Motor neuron (in vitro differentiated cells): Measurements from ENCODE around the gene RPS14. TPM values are rescaled to one million over a fixed set of nuclear protein-coding genes. Genes with fewer than 3 reads are reported as not detected.
"Not testable (repeated sequence)": the region's sequence is repeated elsewhere in the genome, so short reads cannot be mapped to it uniquely, and the experiment has no call there.

Source experiments
- ATAC-seq, 8 experiments: fragments of 200-7000 bp; cut with Tn5 transposase; replicated peaks in 6 of 8; 2 replicates each; pipeline ENCODE4 v1.8.0; 2021; ENCODE audit warnings: mild to moderate bottlenecking in 8 of 8, moderate library complexity in 8 of 8
- H3K27ac ChIP-seq, 2 donors: fragments of 250-450 bp; sonication (Bioruptor Pico); 2 replicates each; pipeline ENCODE4 v1.9.0; 2021; ENCODE audit warnings: antibody characterized with exemption in 2 of 2, mild to moderate bottlenecking in 2 of 2, moderate library complexity in 1 of 2
- H3K4me1 ChIP-seq, 2 donors: fragments of 250-450 bp; sonication (Bioruptor Pico); replicated peaks in 1 of 2; 2 replicates each; pipeline ENCODE4 v1.6.1; 2021; ENCODE audit warnings: antibody characterized with exemption in 2 of 2, mild to moderate bottlenecking in 2 of 2, moderate library complexity in 1 of 2
- H3K4me3 ChIP-seq, 5 donors: fragments of 250-450 bp; sonication (Bioruptor Pico); 2 replicates each; pipeline ENCODE4 v1.9.0; 2021; ENCODE audit warnings: antibody characterized with exemption in 5 of 5, mild to moderate bottlenecking in 5 of 5, moderate library complexity in 4 of 5
- WGBS, 10 experiments: fragments of 450-650 bp; shearing (Covaris generic); methylation state at CpG; one replicate each; pipeline ENCODE4 v1.0.0; 2022; 5-methylcytosine and 5-hydroxymethylcytosine counted together
- in situ Hi-C, 9 experiments: fragments of 400-800 bp; cut with MboI; loops; one replicate each; pipeline ENCODE4 v1.15.0; 2021; ENCODE audit warnings: low sequenced_read_pairs in 9 of 9, low pct_unique_long_range_greater_than_20kb in 2 of 9; ENCODE audit not compliant: unreplicated experiment in 9 of 9
- total RNA-seq, 8 experiments: library from RNA; unstranded; fragments of 300-600 nt; gene quantifications; 2 replicates each; pipeline versions ENCODE4 v1.2.3 to v1.2.4, GENCODE V29; 2022

The RPS14 gene
- total RNA-seq, 8 experiments from 2014 or later, result 1,897 to 6,053 (median 4,324) TPM

- in situ Hi-C loops, result loop anchor here in 4 of 9 experiments (10.0 to 25.0 kb wide), 5 partner anchors 45 to 692 kb away; partner anchors contain the start of genes MYOZ3 (in 2 of the 4) and ANXA6 (in 1 of the 4)
- no peaks in the 10 kb centered on the region for H3K4me1 ChIP-seq
- H3K4me3 ChIP-seq, result no peak overlapping the region
- H3K27ac ChIP-seq, result no peak overlapping the region
- peak in 3 of 8 experiments; percentile 81 to 95 (median 94) for ATAC-seq
- 4 to 100% (median 47%) methylated on average over 1 to 6 of the region's 6 CpGs; no CpG with 5 or more reads in 2 of the 10 experiments for WGBS, 10 experiments
Measured at GRCh38 chr5:150469718-150470469, 20.4 kb upstream of the RPS14 start.

- no peak overlapping the region for H3K27ac ChIP-seq
- H3K4me1 ChIP-seq, result no peaks in the 10 kb centered on the region
- in situ Hi-C loops, result loop anchor here in 4 of 9 experiments (10.0 to 25.0 kb wide), 5 partner anchors 47 to 694 kb away; partner anchors contain the start of genes MYOZ3 (in 2 of the 4) and ANXA6 (in 1 of the 4)
- 80 to 100% (median 92%) methylated on average over 1 to 3 of the region's 4 CpGs; no CpG with 5 or more reads in 7 of the 10 experiments for WGBS, 10 experiments
- ATAC-seq, result no peak
- H3K4me3 ChIP-seq, result no peak overlapping the region
Measured at GRCh38 chr5:150468206-150468605, 18.7 kb upstream of the RPS14 start.

GRCh38 chr5:150465927-150466326 lies 16.4 kb upstream of the RPS14 start:
- Histone ChIP-seq H3K27ac (no peak overlapping the region), H3K4me3 (no peak overlapping the region), H3K4me1 (no peaks in the 10 kb centered on the region)
- 70 to 90% (median 85%) methylated on average over 2 to 4 of the region's 8 CpGs; no CpG with 5 or more reads in 5 of the 10 experiments for WGBS, 10 experiments
- in situ Hi-C loops, result loop anchor here in 4 of 9 experiments (10.0 to 25.0 kb wide), 5 partner anchors 49 to 696 kb away; partner anchors contain the start of genes MYOZ3 (in 2 of the 4) and ANXA6 (in 1 of the 4)
- no peak for ATAC-seq

- in situ Hi-C loops, result loop anchor here in 4 of 9 experiments (10.0 to 25.0 kb wide), 5 partner anchors 50 to 698 kb away; partner anchors contain the start of genes MYOZ3 (in 2 of the 4) and ANXA6 (in 1 of the 4)
- Histone ChIP-seq H3K4me1 (no peaks in the 10 kb centered on the region), H3K4me3 (no peak overlapping the region), H3K27ac (no peak overlapping the region)
- no peak for ATAC-seq
- 50 to 83% (median 58%) methylated on average over 1 to 5 of the region's 6 CpGs; no CpG with 5 or more reads in 4 of the 10 experiments for WGBS, 10 experiments
Measured at GRCh38 chr5:150464554-150465012, 15.0 kb upstream of the RPS14 start.

GRCh38 chr5:150461231-150461630 lies 11.7 kb upstream of the RPS14 start:
- ATAC-seq, result no peak
- in situ Hi-C loops, result loop anchor here in 4 of 9 experiments (10.0 to 25.0 kb wide), 5 partner anchors 54 to 701 kb away; partner anchors contain the start of genes MYOZ3 (in 2 of the 4) and ANXA6 (in 1 of the 4)
- WGBS, 10 experiments, result no CpG with 5 or more reads among the region's 2 CpGs
- no peak overlapping the region for H3K27ac ChIP-seq
- peaks cover 3 to 6% of the 10 kb centered on the region in 2 donors for H3K4me1 ChIP-seq
- no peak overlapping the region for H3K4me3 ChIP-seq

GRCh38 chr5:150460781-150461180 lies 11.2 kb upstream of the RPS14 start:
- in situ Hi-C loops, result loop anchor here in 4 of 9 experiments (10.0 to 25.0 kb wide), 5 partner anchors 54 to 702 kb away; partner anchors contain the start of genes MYOZ3 (in 2 of the 4) and ANXA6 (in 1 of the 4)
- ATAC-seq, result no peak
- H3K27ac ChIP-seq, result no peak overlapping the region

GRCh38 chr5:150458802-150459557 lies 9.4 kb upstream of the RPS14 start:
- whole genome bisulfite sequencing, 10 experiments, result 67 to 89% methylated on average over 3 to 6 of the region's 36 CpGs; no CpG with 5 or more reads in 8 of the 10 experiments
- in situ Hi-C loops, result loop anchor here in 3 of 9 experiments (25.0 kb wide), 3 partner anchors 103 to 703 kb away; partner anchors contain the start of genes MYOZ3 (in 2 of the 3) and ANXA6 (in 1 of the 3)
- peak; percentile 91 to 97 (median 94) for ATAC-seq

More at GRCh38 chr5:150460781-150461180, 11.2 kb upstream of the RPS14 start:
- no peak overlapping the region for H3K4me3 ChIP-seq
- WGBS, 10 experiments, result 60 to 83% (median 68%) methylated on average over 1 of the region's 2 CpGs; no CpG with 5 or more reads in 6 of the 10 experiments
- peaks cover 3 to 6% of the 10 kb centered on the region in 2 donors for H3K4me1 ChIP-seq

GRCh38 chr5:150457562-150458240 lies 8.2 kb upstream of the RPS14 start:
- no peak overlapping the region for H3K27ac ChIP-seq
- ATAC-seq, result no peak
- 40 to 100% (median 89%) methylated on average over 1 to 10 of the region's 16 CpGs; no CpG with 5 or more reads in 3 of the 10 experiments for WGBS, 10 experiments
- H3K4me3 ChIP-seq, result no peak overlapping the region
- H3K4me1 ChIP-seq, result peaks cover 3 to 6% of the 10 kb centered on the region in 2 donors
- in situ Hi-C loops, result loop anchor here in 3 of 9 experiments (25.0 kb wide), 3 partner anchors 105 to 705 kb away; partner anchors contain the start of genes MYOZ3 (in 2 of the 3) and ANXA6 (in 1 of the 3)

More at GRCh38 chr5:150458802-150459557, 9.4 kb upstream of the RPS14 start:
- Histone ChIP-seq H3K4me1 (peaks cover 3 to 6% of the 10 kb centered on the region in 2 donors), H3K27ac (peak overlapping the region in 1 of 2 donors; percentile 73), H3K4me3 (peak overlapping the region in 4 of 5 donors; percentile 20 to 24 (median 22))

GRCh38 chr5:150457121-150457520 lies 7.6 kb upstream of the RPS14 start:
- in situ Hi-C loops, result loop anchor here in 3 of 9 experiments (25.0 kb wide), 3 partner anchors 105 to 705 kb away; partner anchors contain the start of genes MYOZ3 (in 2 of the 3) and ANXA6 (in 1 of the 3)
- 40 to 100% (median 65%) methylated on average over 1 to 6 of the region's 6 CpGs; no CpG with 5 or more reads in 3 of the 10 experiments for WGBS, 10 experiments
- ATAC-seq, result no peak
- no peak overlapping the region for H3K27ac ChIP-seq
- no peak overlapping the region for H3K4me3 ChIP-seq
- peaks cover 3 to 6% of the 10 kb centered on the region in 2 donors for H3K4me1 ChIP-seq

- H3K4me3 ChIP-seq, result no peak overlapping the region
- no peak overlapping the region for H3K27ac ChIP-seq
- in situ Hi-C loops, result loop anchor here in 3 of 9 experiments (25.0 kb wide), 3 partner anchors 108 to 708 kb away; partner anchors contain the start of genes MYOZ3 (in 2 of the 3) and ANXA6 (in 1 of the 3)
- ATAC-seq, result no peak
- H3K4me1 ChIP-seq, result peaks cover 3 to 6% of the 10 kb centered on the region in 2 donors
- WGBS, 10 experiments, result 20 to 93% (median 58%) methylated on average over 1 to 5 of the region's 9 CpGs; no CpG with 5 or more reads in 1 of the 10 experiments
Measured at GRCh38 chr5:150454492-150455229, 5.1 kb upstream of the RPS14 start.

GRCh38 chr5:150454027-150454426 lies 4.5 kb upstream of the RPS14 start:
- H3K4me3 ChIP-seq, H3K27ac ChIP-seq, ATAC-seq, H3K4me1 ChIP-seq: not testable (repeated sequence)
- in situ Hi-C loops, result loop anchor here in 3 of 9 experiments (25.0 kb wide), 3 partner anchors 108 to 708 kb away; partner anchors contain the start of genes MYOZ3 (in 2 of the 3) and ANXA6 (in 1 of the 3)
- WGBS, 10 experiments, result 42 to 81% methylated on average over 3 of the region's 8 CpGs; no CpG with 5 or more reads in 8 of the 10 experiments
